IPS-NIHi7 (cell line): ENCODE data around the gene DIP2C.
"Not testable (repeated sequence)": the region's sequence is repeated elsewhere in the genome, so short reads cannot be mapped to it uniquely, and the experiment has no call there.

ENCODE experiments used
- DNase-seq: peaks from one replicate; pipeline ENCODE4 v3.0.0; 2012; ENCODE audit warnings: mixed read lengths; ENCODE audit errors: extremely low spot score

DIP2C gene

DNA sequence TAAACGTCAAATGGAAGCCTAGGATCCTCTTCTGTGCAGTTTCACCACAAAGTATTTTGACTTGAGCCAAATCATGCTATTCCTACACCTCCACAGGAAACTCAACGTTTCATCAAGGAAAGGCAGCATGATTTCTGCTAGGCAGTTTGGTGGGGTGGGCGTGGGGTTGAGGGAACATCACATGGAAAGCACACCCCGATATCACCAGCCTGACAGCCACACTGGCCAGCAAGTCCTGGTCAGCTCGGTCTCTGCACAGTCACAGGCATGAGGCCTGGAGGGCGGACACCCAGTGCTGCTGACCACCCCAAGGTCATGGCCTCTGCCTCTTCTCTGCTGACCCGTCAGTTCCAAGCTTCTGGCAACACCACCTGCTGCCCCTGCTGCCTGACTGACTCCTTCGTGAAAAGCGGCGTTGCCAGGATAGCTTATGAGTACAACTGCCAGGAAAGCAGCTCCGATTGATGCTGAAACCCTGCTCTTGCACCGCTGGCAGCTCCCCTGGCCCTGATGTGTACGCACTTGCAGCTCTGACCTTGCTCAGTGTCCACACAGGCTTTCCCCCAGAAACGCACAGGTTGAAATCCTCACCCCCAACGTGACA, 171.5 kb downstream of the DIP2C start:
- no peak for DNase-seq

DNA sequence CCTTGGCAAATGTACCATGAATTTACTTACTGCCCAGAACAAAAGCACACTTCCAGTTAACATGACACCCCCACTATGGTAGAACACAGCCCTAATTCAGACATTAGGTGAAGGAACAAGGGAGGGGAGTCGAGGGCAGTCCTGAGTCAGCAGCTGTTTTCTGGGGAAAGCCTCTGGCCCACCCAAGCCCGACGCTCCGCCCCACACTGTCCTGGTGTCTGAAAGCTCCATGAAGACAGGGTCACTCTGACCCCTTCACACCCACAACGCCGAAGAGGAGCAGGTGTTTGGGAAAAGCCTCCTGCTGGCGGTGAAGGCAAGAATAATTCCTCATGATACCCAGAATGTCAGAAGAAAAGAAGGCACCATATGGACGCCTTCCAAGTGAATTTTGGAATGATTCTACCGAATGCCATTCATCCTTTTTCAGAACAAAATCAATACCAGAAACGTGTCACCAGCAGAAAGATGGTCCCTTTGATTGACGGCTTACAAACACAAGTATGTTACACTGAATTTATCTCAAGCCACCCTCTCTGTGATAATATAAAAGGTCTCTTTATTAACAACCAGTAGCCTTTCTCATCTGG, 172.1 kb downstream of the DIP2C start:
- no peak for DNase-seq

DNA sequence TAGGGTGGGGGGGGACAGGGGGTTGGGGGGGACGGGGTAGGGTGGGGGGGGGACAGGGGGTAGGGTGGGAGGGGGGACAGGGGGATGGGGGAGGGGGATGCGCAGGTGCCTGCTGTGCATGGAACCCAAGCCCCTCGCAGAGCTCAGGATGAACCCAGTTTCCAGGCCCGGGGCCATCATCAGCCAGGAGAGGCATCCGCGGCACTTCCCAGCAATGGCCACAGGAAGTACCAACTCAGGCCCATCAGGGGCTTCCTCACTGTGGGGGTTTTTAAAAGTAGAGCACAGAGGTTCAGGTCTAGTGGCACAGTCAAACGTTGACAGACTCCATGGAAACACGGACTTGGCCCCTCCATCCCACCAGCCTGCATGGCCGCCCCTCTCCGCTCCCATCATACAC, 172.7 kb downstream of the DIP2C start:
- no peak for DNase-seq

DNA sequence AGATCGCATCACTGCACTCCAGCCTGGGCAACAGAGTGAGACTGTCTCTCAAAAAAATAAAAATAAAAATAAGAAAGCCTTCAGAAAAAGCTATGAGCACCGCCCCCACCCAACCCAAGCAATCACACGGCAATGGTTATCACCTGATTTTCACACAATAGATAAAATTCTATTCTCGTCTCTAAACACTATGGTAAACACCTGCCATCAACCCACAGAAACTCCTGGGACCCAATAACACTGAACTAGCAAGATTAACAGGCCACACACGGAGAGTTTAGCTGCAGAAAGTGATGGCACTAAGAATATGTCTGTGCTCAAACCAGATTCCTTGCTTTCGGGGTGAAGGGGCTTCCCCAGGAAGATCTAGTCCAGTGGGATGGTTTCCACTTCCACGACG, 173.8 kb downstream of the DIP2C start:
- no peak for DNase-seq

DNA sequence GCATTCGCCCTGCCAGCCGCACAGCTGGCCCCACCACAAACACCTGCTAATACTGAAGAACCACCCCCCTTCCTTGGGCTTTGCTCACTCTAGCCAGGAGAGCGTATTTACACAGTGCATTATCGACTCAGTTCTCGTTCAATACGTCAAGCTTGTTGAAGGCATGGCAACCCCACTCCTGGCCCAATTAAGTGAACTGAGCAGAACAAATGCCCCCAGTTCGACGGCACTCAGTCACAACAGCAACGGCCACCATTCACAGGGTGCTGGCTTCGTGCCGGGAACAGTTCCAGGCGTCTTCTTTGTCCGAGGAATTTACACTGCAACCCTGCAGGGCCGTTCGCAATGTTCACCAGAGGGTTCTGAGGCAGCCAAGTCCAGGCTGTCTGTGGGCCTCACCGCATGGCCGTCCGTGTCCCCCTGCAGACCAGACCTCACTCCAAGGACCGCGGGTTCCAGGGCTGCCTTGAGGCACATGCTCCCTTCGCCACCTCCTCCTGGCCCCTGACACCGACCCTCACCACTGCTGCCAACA, 175.3 kb downstream of the DIP2C start:
- DNase-seq = no peak

DNA sequence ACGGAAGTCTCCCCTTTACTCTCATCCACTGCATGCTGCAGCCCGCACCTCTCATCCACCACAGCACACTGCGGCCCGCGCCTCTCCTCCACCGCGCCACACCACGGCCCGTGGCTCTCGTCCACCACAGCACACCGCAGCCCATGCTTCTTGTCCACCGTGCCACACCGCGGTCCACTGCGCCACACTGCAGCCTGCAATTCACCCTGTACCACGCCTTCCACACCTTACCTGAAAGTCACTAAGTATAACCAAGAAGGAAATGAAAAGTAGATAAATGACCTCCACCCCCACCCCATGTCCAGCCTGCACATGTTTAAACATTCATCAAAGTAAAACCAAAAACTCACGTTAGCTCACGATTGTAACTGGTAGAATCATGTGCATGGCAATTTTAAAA, 176.1 kb downstream of the DIP2C start:
- no peak for DNase-seq

DNA sequence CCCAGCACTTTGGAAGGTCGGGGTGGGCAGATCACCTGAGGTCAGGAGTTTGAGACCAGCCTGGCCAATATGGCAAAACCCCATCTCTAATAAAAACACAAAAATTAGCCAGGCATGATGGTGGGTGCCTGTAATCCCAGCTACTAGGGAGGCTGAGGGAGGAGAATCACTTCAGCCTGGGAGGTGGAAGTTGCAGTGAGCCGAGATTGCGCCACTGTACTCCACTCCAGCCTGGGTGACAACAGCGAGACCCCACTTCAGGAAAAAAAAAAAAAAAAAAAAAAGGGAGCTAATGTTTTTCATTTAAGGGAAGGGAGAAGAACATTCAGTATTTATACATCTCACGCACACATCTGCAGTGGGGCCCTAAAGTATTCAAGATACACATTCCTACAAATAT, 176.8 kb downstream of the DIP2C start:
- DNase-seq = not testable (repeated sequence)

DNA sequence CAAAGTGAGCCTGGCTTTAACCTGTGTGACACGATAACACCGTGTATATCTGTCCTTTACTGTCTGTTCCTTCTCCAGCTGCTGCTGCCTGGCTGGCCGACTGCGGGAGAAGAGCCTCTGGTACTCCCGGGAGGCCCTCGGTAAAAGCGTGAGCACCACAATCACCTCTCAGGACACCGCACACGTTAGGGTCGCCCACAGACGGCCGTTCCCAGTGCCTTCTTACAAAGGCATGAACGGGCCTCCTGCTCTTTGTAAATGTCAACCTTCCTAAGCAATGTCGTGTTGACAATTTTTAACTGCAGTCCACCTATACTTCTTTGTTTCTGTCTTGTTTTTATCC, 177.6 kb downstream of the DIP2C start:
- DNase-seq = no peak

DNA sequence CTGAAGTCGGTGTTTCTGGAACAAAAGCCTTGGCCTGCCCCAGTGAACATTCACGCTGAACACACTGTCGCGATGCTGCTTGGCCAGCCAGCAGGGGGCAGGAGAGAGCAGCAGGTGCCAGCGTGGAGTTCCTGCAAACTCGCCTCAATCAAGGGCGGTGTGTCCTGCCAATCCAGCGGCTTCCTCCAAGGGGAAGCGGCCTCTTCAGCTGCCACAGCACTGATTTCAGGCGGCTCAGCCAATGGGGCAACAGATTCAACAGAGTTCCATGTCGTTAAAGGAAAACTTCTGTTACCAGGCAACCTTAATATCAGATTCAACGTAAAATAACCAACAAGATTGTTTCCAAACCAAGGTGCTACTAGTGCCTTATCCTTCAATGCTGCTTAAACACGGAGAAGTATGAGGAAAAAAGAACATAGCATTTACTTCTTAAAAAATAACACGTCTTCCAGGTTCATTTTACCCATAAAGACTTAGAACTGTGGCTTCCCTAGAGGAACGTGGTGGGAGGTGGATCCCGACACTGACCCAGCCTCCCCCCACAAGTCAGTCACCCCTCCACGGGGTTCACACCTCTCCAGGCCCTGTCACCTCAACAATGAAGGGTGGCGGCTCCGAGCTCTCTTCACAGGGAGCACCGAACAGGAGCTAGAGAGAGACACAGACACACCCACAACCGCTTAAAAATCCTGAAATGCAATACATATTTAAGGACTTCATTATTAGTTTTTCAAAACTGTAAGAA, 178.2 kb downstream of the DIP2C start:
- peak; percentile 96 for DNase-seq

DNA sequence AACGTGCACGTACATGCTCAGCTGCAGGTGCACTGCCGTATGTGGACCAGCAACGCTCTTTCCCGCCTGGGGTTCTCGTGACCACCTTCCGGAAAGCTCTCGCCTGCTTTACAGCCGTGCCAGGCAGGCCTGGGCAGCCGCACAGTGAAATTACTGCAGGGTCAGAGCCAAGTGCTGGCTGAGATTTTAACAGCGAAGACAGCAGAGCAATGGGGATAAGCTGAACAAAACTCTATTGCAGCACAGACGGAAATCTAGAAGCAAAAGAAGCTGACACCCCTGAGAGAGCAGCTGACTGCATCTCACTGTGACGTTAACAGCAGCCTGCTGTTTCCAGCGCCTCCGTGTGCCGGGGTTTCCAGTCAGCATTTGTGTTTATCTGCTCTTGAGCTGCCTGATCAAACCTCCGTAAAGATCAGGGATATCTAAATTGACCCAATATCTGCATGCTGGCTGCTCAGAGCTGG, 179.0 kb downstream of the DIP2C start:
- DNase-seq = no peak

DNA sequence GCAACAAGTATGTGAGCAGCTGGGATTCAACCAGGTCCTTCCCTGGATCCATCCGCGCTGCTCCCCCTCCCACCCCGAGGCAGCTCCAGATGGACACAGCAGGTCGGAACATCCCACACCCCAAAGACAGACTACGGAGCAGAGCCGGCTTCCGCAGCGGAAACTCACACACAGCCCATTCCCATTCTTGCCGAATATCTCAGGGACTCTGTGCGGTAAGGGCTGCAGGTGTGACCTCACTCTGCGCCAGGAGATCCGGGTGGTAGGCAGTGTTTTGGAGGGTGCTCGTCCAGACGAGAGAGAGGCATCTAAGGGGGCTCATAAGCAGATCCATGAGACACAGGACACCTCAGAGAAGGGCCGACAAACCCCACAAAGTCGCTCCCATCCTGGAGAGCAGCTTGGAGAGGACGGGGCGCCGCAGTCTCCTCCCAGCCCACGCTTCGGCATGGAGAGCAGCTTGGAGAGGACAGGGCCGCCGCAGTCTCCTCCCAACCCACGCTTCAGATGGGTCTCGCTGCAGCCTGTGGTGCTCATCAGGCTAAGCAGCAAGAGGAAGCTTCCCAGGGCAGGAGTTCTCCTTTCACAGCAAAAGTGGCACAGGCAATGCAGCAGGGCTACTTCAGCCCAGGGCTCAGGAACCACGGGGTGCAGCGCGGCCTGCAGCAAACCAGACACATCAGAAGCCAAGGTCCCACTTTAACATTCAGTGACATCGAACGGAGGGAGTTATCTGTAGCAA, 179.9 kb downstream of the DIP2C start:
- DNase-seq = no peak

DNA sequence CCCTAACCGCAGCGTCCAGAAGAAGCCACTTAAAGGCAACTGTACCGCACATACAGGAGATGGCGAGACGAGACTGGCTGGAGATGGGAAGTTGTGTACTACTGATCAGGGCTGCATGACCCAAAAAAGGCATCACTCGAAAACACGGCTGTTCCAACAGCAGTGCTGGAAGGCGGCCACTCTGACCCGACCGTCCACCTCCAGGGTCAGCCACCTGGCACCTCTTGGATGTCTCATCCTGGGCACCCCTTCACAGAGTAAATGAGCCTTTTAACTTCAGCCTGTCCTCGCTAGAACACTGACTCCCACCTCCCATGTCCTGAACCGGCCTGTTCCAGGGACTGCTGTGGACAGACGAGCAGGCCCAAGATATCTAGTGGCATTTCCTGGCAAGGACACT, 180.7 kb downstream of the DIP2C start:
- no peak for DNase-seq

DNA sequence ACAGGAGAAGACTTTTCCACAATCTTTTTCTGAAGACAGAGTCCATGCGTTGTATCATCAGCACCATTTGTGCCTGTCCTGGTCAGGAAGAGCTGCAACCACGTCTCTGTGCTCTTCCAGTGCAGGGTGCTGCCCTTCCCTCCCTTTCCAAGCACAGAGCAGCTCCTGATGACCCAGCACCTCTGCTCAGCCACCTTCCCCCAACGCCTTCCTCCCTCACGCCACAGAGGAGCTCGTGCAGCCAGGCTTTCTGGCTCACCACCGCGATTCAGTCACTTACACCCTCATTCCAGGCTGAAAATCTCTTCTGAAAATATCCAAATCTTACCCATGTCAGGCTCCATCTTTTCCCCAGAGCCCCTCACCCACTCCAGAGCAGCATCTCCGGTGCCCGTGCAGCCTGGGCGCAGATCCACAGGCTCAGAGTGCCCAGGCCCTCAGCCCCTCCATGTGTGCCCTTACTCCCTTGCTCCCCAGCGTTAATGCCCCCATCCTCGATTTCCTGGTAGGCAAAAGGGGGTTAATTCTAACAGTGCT, 181.5 kb downstream of the DIP2C start:
- DNase-seq = no peak

DNA sequence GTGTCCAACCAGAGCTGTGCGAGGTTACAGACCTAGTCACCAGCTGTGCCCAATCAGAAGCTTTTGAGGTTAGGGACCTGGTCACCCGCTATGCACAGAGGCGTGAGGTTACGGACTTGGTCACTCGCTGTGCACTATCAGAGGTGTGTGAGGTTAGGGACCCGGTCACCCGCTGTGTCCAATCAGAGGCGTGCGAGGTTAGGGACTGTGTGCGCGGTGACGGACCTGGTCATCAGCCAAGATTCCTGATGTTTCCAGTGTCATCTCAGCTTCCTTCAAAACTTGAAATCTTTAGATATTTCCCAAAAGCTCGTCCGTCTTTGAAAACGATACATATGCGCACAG, 182.1 kb downstream of the DIP2C start:
- DNase-seq = no peak

DNA sequence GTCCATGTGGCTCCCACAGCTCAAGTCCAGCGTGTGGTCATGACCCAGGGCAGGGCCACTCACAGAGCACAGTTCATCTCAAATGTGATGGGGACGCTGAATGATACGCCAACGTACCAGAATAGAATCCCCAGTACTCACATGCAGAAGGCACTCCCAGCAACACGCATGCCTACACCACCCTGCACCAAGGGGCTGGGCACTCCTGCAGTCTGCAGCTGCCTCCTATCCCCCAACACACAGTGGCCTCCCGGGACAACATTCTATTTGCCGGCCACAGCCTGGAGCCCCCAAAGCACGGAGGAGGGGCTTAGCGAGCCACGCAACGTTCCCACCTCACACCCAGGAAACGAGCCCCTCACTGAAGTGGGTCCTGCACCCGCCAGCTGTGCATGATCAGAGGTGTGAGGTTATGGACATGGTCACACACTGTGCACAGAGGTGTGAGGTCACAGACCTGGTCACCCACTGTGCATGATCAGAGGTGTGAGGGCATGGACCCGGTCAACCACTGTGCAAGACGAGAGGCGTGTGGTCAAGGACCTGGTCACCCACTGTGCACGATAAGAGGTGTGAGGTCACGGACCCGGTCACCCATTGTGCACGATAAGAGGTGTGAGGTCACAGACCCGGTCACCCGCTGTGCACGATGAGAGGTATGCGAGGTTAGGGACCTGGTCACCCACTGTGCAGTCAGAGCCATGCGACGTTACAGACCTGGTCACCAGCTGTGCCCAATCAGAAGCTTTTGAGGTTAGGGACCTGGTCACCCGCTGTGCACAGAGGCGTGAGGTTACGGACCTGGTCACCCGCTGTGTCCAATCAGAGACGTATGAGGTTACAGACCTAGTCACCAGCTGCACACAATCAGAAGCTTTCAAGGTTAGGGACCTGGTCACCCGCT, 182.8 kb downstream of the DIP2C start:
- no peak for DNase-seq

DNA sequence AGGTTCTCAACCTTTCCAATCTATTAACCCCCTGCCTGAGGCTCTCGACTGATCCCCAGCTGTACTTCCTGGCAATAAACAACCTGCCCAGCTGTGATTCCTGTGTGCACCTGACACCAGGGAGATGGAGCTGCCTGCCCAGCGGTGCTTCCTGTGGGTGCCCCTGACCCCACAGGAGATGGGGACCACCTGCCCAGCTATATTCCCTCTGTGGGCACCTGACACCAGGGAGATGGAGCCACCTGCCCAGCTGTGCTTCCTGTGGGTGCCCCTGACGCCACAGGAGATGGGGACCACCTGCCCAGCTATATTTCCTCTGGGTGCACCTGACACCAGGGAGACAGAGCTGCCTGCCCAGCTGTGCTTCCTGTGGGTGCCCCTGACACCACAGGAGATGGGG, 184.0 kb downstream of the DIP2C start:
- DNase-seq = no peak

DNA sequence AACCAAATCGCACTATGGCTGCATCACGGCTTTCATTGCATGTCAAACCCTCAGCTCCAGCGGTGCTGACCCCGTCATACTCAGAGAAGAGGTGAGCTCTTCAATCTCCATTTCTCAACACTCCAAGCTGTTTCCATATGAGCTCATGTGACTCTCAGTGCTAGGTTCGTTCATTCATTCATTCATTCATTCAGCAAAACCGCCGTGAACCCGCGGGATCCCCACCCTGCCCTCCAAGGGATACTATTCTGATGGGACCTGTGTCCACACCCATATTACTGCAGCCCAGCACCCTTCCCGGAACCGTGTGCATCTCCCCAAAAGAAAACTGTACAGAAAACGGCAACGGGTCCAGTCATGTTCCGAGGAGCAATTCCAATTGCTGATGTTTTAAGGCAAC, 184.7 kb downstream of the DIP2C start:
- no peak for DNase-seq

DNA sequence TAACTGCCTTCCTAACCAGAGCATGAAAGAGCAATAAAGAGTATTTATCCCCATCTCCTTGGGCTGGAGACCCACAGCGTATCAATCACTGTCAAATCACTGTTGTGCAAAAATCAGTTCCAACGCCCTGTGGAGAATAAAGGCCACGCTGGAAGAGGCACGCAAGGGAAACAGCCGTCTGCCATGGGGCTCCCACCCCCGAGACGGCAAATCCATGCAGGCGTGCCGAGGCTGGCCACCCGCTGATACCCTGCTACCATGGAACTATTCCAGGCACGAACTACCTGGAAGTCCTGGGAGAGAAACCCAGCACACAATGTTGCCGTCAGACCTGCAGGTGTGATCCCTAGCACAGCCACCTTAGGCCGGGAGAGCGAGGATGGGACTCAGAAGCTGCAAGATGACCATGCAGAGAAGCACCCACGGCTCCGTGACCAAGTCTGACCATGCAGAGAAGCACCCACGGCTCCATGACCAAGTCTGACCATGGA, 185.3 kb downstream of the DIP2C start:
- no peak for DNase-seq

DNA sequence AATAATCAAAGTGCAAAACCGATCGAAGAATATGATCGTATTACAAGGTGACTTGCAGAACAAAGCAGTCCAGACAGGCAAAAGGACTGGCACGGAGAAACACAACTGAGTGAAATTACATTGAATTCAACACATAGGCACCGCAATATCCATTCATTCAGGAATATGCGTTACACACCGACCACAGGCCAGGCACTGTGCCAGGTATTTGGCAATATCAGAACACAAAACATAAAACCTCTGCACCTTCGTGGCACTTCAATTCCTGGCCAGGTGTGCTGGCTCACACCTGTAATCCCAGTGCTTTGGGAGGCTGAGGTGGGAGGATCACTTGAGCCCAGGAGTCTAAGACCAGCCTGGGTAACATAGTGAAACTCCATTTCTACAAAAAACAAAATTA, 187.9 kb downstream of the DIP2C start:
- no peak for DNase-seq

DNA sequence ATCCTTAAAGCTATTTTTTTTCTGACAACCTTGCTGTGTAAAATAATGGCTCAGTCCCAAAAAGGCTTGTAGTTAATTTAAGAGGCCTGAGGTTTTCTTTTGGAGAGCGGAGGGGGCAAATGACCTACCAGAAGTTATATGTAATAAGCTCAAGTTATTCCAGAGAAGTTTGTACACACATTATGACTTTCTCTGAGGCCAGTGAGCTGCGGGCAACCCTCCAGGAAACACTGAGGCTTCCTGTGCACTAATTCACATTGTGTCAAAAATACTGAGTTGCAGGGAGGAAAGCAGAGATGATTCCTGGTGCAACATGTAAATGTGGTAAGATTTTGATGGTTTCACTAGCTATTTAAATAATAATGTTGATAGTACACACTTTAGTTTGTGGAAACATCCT, 188.6 kb downstream of the DIP2C start:
- DNase-seq = no peak

DNA sequence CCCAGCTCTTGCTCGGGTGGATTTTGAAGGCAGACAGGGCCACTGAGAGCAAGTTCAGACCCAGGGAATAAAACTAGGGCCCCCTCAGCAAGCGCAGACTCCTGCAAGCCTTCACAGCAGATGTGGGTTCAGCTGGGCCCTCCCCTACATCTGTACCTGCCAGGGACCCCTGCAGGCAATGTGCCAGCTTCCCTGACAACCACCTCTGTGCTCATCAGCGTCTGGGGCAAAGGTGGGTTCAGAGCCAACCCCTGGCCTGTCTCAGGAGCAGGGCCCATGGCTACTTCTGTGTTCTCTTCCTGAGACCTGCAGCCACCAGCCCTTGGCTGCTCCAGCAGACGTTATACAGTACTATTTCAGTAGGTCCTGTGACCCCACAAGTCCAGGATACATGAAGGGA, 189.5 kb downstream of the DIP2C start:
- no peak for DNase-seq
